H1 (cell line): ENCODE measurements around the gene RFPL2. TPM values are rescaled to one million over a fixed set of nuclear protein-coding genes. Genes with fewer than 3 reads are reported as not detected.

Experiments used
- EGR1 ChIP-seq: IDR thresholded peaks from 2 replicates; pipeline ENCODE4 v1.6.1; 2011; ENCODE audit warnings: low read depth, low read length, borderline replicate concordance
- NANOG ChIP-seq: IDR thresholded peaks from 2 replicates; pipeline ENCODE4 v1.6.1; 2011; ENCODE audit warnings: low read length, low read depth, mild to moderate bottlenecking, inconsistent platforms; ENCODE audit not compliant: insufficient read depth, poor library complexity, severe bottlenecking
- RAD21 ChIP-seq, 2 experiments: IDR thresholded peaks in 1 of 2; conservative IDR thresholded peaks in 1 of 2; 2 replicates each; pipeline ENCODE4 v1.6.1; 2011; ENCODE audit warnings: low read depth in 2 of 2, low read length in 2 of 2, improper control_type of control experiment in 1 of 2, inconsistent platforms in 1 of 2, mild to moderate bottlenecking in 1 of 2, moderate library complexity in 1 of 2
- SRF ChIP-seq: IDR thresholded peaks from 2 replicates; pipeline ENCODE4 v1.6.1; 2011; ENCODE audit warnings: mild to moderate bottlenecking, low read depth, low read length, moderate library complexity
- SUZ12 ChIP-seq: fragments of 200-600 bp; sonication (generic); IDR thresholded peaks from 2 replicates; pipeline ENCODE4 v1.6.1; 2012; ENCODE audit warnings: mild to moderate bottlenecking, inconsistent platforms, low read length, moderate library complexity, mixed read lengths
- polyA plus RNA-seq, 7 experiments: library from polyadenylated mRNA; depleted of rRNA in 3 of 7; stranded (reverse) in 5 of 7; unstranded in 2 of 7; fragments of >200 nt in 5 of 7; fragments of 200-250 nt in 2 of 7; gene quantifications; 1 replicate in 5 of 7; 2 replicates in 1 of 7; 4 replicates in 1 of 7; pipeline versions ENCODE4 v1.2.1 to v1.2.3, GENCODE V29; 2011 to 2013; ENCODE audit warnings: missing spikeins in 2 of 7, mixed read lengths in 2 of 7
- total RNA-seq: library from RNA; stranded (reverse); fragmentation: NEBNext Ultra II Directional; extraction: Animal tissue kit (Norgen Biotek cat#: 25700); gene quantifications from 2 replicates; pipeline ENCODE4 v1.2.1, GENCODE V29; 2021

Gene RFPL2
- total and polyA plus RNA-seq, 2 of the 8 experiments (the other 6 are each of a cell fraction or from before 2014, with no cell fraction given): 0.15 to 0.19 TPM

DNA sequence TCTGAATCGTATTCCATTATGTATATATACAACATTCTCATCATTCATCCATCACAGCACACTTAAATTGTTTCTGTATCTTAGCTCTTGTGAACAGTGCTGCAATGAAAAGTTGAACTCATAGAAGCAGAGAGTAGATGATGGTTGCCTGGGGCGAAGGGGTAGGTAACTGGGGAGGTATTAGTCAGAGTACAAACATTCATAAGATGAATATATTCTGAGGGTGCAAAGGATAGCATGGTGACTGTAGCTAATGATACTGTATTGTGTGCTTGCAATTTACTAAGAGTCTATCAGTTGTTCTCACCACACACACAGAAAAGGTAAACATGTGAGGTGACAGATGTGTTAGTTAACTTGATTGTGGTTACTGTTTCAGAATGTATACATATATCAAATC lies 12.6 kb upstream of the RFPL2 start (continued):
- TF ChIP-seq RAD21 (IDR thresholded peaks at IDR 0.05 in 1 of 2, conservative IDR thresholded peaks at IDR 0.05 in 1 of 2; ENCODE audit: low read depth in 2 of 2, low read length in 2 of 2) (no peak), EGR1 (no peak), NANOG (no peak), SUZ12 (no peak), SRF (no peak)
